ENCODE results near the gene MRTO4. TPM values are rescaled to one million over a fixed set of nuclear protein-coding genes. Genes with fewer than 3 reads are reported as not detected.
"Not testable (repeated sequence)": the region's sequence is repeated elsewhere in the genome, so short reads cannot be mapped to it uniquely, and the experiment has no call there.

MRTO4 gene
- total and polyA plus RNA-seq, 2 experiments from 2014 or later: 20.8 to 24.9 TPM

GRCh38 chr1:19300211-19300610 lies 48.6 kb downstream of the MRTO4 start:
- H3K79me2 ChIP-seq: no peaks in the 10 kb centered on the region
- H4K20me1 ChIP-seq (ENCODE audit: insufficient read depth, poor library complexity, severe bottlenecking): no peaks in the 10 kb centered on the region
- H3K36me3 ChIP-seq (replicated peaks; ENCODE audit: insufficient read depth, low read depth): no peaks in the 10 kb centered on the region
- H3K27me3 ChIP-seq: no peaks in the 10 kb centered on the region
- TF ChIP-seq EZH2phosphoT487 (IDR thresholded peaks at IDR 0.05; ENCODE audit: low read depth, severe bottlenecking, unreplicated experiment) (no peak), CTCF (IDR thresholded peaks at IDR 0.05; ENCODE audit: poor library complexity) (no peak), EZH2 (IDR thresholded peaks at IDR 0.05; ENCODE audit: borderline replicate concordance) (no peak)
- H3K4me2 ChIP-seq: no peak overlapping the region
- H3K4me1 ChIP-seq (ENCODE audit: insufficient read depth): no peaks in the 10 kb centered on the region
- H3K4me3 ChIP-seq: no peak overlapping the region
- no peak for DNase-seq (ENCODE audit: low spot score)
- H3K27ac ChIP-seq: no peak overlapping the region
- peaks cover under 1% of the 10 kb centered on the region for H3K9me3 ChIP-seq (ENCODE audit: low read depth)
- WGBS (ENCODE audit: low lambda C conversion rate, missing lambda C conversion rate): 98% methylated on average over 2 of the region's 2 CpGs
- no peaks in the 10 kb centered on the region for H3K9me2 ChIP-seq (replicated peaks; ENCODE audit: insufficient read depth)
- H2AFZ ChIP-seq: no peak overlapping the region

- not testable (repeated sequence) for H3K27ac ChIP-seq; H3K4me2 ChIP-seq; H3K79me2 ChIP-seq; DNase-seq (ENCODE audit: low spot score); H2AFZ ChIP-seq; H3K36me3 ChIP-seq (replicated peaks; ENCODE audit: insufficient read depth, low read depth); H3K9me2 ChIP-seq (replicated peaks; ENCODE audit: insufficient read depth); H3K9me3 ChIP-seq (ENCODE audit: low read depth); H3K4me3 ChIP-seq; H3K4me1 ChIP-seq (ENCODE audit: insufficient read depth); H4K20me1 ChIP-seq (ENCODE audit: insufficient read depth, poor library complexity, severe bottlenecking); H3K27me3 ChIP-seq
- 97% methylated on average over 10 of the region's 10 CpGs for WGBS (ENCODE audit: low lambda C conversion rate, missing lambda C conversion rate)
Measured at GRCh38 chr1:19304081-19304480, 52.5 kb downstream of the MRTO4 start.

GRCh38 chr1:19305880-19306279 lies 54.3 kb downstream of the MRTO4 start:
- WGBS (ENCODE audit: low lambda C conversion rate, missing lambda C conversion rate): 96% methylated on average over 11 of the region's 11 CpGs
- H3K79me2 ChIP-seq: peaks cover 22% of the 10 kb centered on the region
- no peak overlapping the region for H3K4me2 ChIP-seq
- H4K20me1 ChIP-seq (ENCODE audit: insufficient read depth, poor library complexity, severe bottlenecking): no peaks in the 10 kb centered on the region
- no peaks in the 10 kb centered on the region for H3K36me3 ChIP-seq (replicated peaks; ENCODE audit: insufficient read depth, low read depth)
- no peaks in the 10 kb centered on the region for H3K4me1 ChIP-seq (ENCODE audit: insufficient read depth)
- H3K27ac ChIP-seq: no peak overlapping the region
- H3K9me2 ChIP-seq (replicated peaks; ENCODE audit: insufficient read depth): no peaks in the 10 kb centered on the region
- no peak for DNase-seq (ENCODE audit: low spot score)
- no peaks in the 10 kb centered on the region for H3K27me3 ChIP-seq
- TF ChIP-seq CTCF (IDR thresholded peaks at IDR 0.05; ENCODE audit: poor library complexity) (no peak), EZH2phosphoT487 (IDR thresholded peaks at IDR 0.05; ENCODE audit: low read depth, severe bottlenecking, unreplicated experiment) (no peak), EZH2 (IDR thresholded peaks at IDR 0.05; ENCODE audit: borderline replicate concordance) (no peak)
- H2AFZ ChIP-seq: no peak overlapping the region
- no peaks in the 10 kb centered on the region for H3K9me3 ChIP-seq (ENCODE audit: low read depth)
- H3K4me3 ChIP-seq: no peak overlapping the region

- Histone ChIP-seq H3K36me3 (replicated peaks; ENCODE audit: insufficient read depth, low read depth) (no peaks in the 10 kb centered on the region), H4K20me1 (ENCODE audit: insufficient read depth, poor library complexity, severe bottlenecking) (no peaks in the 10 kb centered on the region), H3K9me2 (replicated peaks; ENCODE audit: insufficient read depth) (no peaks in the 10 kb centered on the region), H3K79me2 (peaks cover 29% of the 10 kb centered on the region), H3K4me3 (no peak overlapping the region), H3K9me3 (ENCODE audit: low read depth) (no peaks in the 10 kb centered on the region), H3K27ac (no peak overlapping the region), H3K4me1 (ENCODE audit: insufficient read depth) (no peaks in the 10 kb centered on the region), H3K27me3 (no peaks in the 10 kb centered on the region), H2AFZ (no peak overlapping the region), H3K4me2 (no peak overlapping the region)
- DNase-seq (ENCODE audit: low spot score): no peak
- WGBS (ENCODE audit: low lambda C conversion rate, missing lambda C conversion rate): 96% methylated on average over 5 of the region's 6 CpGs
- TF ChIP-seq CTCF (IDR thresholded peaks at IDR 0.05; ENCODE audit: poor library complexity) (no peak), EZH2phosphoT487 (IDR thresholded peaks at IDR 0.05; ENCODE audit: low read depth, severe bottlenecking, unreplicated experiment) (no peak), EZH2 (IDR thresholded peaks at IDR 0.05; ENCODE audit: borderline replicate concordance) (no peak)
Measured at GRCh38 chr1:19306941-19307340, 55.3 kb downstream of the MRTO4 start.
